HK-2 (cell line): ENCODE results near the gene DUOX1.

ENCODE experiments used
- DNase-seq: peaks from one replicate; pipeline ENCODE4 v3.0.0-alpha.2; 2018; ENCODE audit not compliant: unreplicated experiment

DUOX1 gene

DNA sequence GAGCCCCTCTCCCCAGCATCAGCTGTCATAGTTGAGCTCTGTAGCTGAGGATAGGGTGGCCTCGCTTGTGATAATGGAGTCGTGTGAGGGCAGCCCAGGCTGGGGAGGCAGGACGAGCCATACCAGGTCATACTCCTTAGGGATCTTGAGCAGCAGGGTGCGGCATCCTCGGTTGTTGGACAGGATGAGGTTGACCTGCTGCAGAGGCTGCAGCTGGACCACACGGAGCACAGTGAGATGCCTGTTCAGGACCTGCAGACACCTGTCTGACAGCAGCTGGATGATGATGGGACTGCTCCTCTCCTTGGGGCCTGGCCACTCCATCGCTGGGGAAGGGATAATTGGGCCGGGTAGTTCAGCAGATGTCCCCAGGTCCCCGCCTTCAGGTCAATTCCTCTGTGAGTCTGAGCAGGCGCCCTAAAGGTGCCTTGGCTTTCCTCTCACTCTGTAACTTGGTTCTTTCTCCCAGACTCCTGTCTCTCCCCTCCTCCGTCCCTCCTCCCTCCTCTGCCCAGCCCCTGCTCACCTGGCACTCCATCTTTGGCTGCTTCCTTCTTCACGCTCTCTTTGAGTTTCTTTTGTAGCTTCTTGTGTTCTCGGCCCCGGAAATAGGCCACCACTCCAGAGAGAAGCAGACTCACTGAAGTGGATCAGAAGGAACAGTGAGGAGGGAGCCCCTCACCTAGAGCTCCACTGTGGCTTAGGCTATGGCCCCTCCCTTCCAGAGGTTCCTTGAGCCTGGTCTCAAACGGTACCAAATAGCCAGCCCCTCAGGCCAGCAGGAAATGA is 23.6 kb upstream of the DUOX1 start:
- DNase-seq: no peak

DNA sequence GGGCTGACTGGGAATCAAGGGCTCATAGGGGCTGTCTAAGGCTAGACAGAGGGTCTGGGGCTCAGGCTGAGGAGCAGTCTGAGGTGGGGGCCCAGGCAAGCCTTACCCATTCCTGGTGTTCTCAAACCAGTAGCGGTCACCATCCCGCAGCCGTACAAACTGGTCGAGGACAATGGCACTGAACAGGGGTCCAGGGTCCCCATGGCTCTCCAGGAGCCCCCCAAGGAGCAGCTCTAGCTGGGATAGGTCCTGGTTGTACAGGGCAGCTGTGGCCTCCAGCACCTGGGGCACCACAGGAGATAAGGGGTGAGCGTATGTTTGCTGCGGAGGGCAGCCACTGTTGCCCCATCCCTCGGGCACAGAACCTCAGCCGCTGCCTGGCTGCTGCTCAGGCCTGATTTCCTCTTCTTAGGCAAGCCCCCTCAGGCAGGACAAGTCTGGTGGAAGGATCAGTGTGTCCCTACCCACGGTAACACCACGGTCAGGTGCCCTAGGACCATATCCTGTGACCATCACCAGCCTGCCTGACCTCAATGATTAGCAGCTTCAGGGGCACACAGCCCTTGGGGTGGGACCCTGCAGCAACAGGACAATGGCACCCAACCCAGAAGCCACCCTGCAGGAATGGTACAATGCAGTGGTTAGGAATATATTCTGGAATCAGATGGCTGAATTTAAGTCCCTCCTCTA is 21.7 kb upstream of the DUOX1 start:
- DNase-seq: no peak

DNA sequence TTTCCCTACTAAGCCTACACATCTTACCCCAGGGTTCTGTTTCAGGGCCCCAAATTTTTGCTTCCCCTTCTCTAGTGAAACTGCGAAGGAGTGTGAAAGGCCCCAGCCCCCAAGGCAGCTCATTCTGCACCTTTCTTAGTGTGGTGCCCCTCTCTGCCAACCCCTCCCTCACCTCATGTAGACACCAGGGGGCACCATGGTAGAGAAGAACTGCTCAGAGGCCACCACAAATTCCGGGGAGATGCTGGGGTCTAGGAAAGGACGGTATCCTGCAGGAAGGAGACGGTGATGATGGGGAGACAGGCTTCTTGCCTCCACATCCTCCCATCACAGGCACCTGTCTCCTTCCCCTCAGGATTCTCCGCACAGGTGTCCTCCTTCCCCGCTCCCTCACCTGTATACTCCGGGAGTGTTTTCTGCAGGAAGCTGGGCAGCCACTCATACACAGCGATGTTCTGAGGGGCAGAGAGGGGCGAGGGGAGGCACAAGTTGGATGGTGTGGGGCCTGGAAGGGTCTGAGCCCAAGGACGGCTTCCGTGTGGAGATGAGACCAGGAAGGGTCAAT is 19.5 kb upstream of the DUOX1 start:
- DNase-seq: no peak

DNA sequence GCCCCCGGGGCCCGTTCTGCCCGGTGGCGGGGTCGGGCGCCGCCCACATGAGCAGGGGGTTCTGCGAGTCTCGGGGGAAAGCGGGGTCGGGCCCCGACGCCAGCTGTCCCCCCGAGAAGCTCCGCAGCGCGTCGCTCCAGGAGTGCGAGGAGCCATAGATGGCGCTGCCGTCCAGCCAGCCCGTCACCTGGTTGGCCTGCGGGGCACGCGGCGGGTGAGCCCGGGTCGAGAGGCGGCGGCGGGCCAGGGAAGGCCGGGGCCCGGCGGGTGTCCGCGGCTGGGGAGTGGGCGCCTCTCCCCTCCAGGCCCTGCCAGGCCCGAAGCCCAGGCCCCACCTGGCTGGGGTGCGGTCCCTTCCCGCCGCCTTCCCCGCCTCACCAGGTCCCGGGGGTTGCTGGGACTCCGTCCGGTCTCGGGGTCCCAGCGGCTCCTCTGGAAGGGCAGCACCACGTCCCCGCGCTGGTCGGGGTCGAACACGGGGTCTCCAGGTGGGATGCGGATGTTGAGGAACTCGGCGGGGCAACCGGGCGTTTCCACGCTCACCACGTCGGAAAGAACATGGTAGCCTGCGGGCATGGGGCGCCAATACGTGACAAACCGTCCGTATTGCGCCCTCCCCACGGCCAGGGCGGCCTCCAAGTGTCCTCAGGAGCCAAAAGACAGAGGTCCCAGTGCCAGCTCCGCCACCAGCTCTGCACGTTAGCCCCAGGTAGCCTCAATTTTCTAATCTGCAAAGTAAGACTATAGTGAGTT is 18.2 kb upstream of the DUOX1 start:
- no peak for DNase-seq

DNA sequence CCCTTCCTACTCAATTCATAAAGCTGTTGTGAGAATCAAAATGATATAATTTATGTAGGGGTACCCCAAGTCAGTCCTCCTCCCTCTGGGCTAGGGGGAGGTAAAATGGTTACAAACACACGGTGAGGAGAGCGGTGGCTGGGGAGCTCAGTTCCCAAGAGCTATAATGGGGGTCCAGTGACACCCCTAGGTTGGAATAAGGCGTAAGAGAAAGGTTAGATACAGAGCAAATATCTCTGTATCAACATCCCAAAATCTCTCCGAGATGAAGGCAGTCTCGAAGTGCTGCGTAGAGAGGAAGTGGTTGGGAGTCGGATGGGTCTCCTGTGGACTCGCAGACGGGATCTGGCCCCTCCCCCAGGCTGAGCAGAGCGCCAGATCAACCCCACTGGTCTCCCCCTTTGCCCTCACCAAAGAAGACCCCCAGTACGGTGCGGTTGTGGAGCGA is 17.6 kb upstream of the DUOX1 start:
- DNase-seq: no peak

DNA sequence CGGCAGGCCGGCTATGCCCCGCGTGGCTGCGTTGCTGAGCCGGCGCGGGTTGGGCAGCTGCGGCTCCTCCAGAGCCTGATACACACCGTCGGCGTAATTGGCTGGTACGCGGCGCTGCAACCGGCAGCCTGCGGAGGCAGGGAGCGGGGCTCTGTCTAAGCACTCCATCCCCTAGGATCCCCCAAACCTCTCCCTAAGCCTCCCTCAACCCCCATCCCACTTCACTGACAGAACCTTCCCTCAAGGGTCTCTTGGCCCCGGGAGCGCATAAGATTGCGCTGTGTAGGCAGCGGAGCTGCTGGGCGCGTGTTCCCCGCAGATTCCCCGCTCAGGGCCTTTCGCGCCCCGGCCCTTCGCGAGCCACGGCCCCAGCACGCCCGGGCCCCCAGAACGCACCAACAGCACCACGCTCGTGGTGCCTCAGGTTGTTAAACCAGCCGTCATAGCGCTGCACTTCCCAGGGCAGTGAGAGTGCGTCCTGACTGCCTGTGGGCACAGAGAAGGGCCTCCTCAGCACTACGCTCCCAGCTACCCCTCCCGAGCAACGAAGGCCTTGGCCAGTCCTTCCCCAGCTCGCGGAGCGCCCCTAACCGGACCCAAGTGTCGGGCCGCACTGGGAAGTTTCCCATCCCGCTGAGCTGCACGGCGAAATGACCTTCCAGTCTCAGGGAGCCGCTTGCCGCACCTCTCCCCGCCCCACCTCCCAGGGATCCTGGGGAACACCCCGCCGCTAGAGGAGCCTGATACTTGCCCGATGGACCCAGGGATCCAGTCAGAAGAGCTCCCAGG is 17.0 kb upstream of the DUOX1 start:
- DNase-seq: no peak

DNA sequence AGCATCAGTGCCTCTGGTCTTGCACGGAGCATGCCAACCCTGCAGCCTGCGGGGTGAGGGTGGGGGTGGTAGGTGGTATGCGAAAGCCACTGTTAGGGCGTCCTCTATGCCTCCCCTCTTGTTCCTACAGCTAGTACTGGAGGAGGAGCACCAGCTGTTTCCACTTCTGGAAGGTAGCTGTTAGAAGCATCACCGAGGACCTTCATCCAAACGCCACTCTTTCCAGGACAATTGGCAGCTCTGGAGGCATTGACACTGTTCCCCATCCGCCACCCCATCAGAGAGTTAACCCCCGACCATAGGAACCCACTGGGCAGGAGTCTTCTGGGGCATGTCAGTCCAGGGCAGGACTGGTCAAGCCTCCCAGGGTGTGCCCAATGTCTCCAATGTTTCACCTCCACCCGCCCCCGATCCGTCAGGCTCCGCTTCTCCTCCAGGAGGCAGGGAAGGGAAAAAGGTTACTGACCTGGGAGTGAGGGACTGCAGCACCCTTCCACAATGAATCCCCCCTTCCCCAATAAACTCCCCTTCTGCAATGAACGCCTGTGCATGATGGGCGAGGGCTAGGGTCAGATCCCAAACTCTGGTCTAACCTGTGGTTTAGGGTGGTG is 16.3 kb upstream of the DUOX1 start:
- DNase-seq: no peak

DNA sequence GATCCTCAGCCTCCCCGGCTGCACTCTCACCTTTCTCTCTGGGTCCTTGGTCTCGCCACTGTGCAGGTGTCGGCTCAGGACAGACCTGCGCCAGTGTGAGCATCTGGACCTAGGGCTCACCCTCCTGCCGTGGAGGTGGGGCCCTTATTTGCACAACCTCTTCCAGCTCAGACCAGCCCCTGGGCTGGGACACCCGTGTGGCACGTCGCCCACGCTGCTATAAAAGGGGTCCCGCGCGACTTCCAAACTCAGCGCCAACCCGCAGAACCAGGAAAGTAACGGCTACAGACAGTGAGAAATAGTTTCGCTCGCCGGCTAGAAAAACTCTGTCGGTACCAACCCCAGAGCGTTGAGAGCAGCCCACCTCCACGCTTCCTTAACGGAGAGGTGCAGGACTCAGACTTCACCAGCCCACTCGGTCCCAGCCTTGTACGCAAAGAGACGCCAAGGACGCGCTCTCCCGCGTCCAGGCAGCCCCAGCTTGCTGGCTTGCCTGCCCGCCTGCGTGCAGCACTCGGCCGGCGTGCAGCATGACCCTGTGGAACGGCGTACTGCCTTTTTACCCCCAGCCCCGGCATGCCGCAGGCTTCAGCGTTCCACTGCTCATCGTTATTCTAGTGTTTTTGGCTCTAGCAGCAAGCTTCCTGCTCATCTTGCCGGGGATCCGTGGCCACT is 15.6 kb upstream of the DUOX1 start, which contains the start of the genes DUOX2 and DUOXA2:
TSS of gene DUOX2 (minus strand) at position 97 of the 675 bp plus-strand sequence. CDS start 761 bp downstream, outside the sequence.
TSS of gene DUOXA2 (plus strand) at position 251 of the 675 bp plus-strand sequence. CDS start at position 531, 280 bp downstream.
- no peak for DNase-seq

DNA sequence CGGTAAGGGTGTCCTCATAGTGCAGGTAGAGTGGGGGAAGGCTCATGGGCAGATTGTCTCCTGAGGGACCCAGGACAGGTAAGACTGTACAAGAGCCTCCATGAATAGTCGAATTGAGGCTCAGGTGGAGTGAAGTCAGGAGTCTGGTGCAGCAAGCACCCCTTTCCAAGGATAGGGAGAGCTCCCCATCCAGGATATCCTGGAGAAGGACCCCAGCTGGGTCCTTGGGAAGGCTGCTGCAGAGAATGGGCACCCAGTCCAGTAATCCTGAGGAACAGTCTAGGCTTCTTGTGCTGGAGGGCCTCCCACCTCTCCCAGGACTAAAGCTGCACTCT is 15.1 kb upstream of the DUOX1 start:
- DNase-seq: no peak

DNA sequence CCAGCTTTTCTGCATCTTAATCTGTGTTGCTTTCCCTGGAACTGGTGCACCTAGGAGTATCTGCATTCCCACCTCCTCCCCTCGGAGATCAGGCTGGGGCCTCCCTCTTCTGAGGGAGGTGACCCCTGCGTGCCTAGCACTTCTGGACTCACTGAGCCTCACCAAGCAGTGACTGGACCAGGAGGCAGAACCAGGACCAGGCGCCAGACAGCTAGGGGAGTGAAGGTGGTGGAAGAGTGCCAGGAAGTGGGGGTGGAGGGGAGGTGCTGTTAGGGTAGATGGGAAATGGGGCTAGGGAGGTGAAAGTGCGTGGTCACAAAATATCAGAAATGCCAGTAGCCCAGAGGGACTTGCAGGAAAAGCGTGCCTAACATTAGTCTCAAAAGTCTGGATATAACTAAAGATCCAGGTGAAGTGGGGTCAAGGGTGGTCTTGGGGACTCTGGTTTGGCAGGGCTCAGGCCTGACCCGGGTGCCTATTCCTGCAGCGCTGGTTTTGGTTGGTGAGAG is 14.4 kb upstream of the DUOX1 start:
- no peak for DNase-seq

DNA sequence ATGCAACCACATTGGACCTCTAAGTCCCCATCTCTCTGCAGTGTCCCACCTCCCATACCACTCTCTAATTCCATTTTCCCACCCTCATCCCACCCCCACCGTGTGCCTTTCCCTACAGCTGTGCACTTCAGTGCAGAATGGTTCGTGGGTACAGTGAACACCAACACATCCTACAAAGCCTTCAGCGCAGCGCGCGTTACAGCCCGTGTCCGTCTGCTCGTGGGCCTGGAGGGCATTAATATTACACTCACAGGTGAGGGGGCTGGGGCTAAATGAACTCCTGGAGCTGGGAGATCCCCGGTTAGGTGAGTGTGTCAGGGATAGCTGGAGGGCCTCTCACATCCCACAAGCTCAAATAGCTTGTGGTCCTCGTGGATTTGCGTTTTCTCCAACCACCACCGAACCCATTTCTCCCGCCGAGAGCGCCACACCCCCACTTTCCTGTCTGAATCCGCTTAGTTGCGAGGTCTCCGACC is 13.8 kb upstream of the DUOX1 start:
- DNase-seq: no peak

DNA sequence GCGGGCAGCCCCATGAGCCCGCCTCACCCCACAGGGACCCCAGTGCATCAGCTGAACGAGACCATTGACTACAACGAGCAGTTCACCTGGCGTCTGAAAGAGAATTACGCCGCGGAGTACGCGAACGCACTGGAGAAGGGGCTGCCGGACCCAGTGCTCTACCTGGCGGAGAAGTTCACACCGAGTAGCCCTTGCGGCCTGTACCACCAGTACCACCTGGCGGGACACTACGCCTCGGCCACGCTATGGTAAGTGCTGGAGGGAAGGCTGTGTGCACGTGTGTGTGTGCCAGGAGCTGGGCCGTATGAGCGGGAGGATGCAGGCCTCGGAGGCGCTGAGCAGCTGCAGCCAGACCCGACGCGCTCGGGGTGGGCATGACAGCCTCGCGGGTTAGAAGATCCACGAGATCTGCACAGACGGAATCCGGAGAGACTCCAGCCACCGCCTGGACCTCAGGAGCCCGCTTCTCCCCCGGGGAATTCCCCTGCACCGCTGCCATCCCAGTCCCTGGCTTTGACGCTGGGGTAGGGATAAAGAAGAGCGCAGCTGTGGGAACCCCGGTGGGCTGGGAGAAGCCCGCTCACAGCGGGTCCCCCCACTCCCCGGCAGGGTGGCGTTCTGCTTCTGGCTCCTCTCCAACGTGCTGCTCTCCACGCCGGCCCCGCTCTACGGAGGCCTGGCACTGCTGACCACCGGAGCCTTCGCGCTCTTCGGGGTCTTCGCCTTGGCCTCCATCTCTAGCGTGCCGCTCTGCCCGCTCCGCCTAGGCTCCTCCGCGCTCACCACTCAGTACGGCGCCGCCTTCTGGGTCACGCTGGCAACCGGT is 13.1 kb upstream of the DUOX1 start:
- DNase-seq: no peak

DNA sequence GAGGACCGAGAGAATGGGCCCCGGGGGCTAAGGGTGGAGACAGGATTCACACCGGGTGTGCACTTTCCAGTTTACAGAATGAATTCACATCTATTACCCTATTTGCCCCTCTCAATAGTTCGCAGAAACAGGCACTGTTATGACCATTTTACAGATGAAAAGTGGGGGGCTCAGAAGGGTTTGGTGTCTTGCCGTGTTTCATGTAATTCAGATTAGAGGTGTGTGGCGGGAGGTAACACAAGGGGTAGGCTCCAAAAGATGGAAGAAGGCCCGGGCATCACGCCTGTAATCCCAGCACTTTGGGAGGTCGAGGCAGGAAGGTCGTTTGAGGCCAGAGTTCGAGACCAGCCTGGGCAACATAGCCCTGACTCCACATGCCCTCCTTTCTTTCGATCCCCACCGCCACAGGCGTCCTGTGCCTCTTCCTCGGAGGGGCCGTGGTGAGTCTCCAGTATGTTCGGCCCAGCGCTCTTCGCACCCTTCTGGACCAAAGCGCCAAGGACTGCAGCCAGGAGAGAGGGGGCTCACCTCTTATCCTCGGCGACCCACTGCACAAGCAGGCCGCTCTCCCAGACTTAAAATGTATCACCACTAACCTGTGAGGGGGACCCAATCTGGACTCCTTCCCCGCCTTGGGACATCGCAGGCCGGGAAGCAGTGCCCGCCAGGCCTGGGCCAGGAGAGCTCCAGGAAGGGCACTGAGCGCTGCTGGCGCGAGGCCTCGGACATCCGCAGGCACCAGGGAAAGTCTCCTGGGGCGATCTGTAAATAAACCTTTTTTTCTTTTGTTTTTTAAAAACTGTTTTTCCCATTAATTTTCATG is 12.3 kb upstream of the DUOX1 start:
- DNase-seq: no peak

DNA sequence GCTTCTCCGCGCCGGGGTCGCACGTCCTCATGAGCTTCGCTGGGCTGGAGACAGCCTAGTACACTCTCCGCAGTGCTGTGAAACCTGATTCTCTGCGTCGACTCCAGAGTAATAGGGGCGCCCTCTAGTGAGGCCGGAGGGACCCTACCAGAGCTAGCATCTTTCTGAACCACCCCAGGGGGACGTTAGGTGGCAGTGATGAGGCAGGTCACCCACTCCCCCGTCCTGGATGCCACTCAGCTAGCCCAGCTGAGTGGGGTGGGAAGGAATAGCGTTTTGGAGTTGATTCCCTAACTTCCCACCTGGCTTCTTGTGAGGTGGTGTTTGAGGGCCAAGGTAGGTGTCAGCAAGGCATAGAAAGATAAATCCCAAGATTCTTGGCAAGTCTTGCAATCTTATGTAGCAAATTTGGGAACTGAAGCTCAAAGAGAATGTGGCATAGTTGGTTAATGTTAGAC is 11.6 kb upstream of the DUOX1 start:
- peak; percentile 83 for DNase-seq

DNA sequence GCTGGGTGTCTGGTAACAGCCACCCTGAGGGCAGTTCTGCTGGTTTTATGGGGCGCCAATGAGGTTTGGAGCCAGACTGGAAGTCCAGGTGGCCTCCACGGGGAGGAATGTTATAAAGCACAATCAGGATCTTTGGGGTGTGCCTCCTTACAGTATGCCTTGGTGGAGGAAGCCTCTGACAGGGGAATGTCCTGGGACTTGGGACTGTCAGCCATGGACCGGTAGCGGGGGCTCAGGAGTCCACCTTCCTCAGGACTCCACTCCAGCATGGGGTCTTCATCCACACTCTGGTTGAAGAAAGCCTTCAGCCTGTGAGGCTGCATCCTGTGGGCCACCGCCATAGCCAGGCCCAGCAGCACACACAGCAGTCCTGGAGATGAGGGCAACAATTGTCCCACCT is 10.8 kb upstream of the DUOX1 start:
- no peak for DNase-seq

DNA sequence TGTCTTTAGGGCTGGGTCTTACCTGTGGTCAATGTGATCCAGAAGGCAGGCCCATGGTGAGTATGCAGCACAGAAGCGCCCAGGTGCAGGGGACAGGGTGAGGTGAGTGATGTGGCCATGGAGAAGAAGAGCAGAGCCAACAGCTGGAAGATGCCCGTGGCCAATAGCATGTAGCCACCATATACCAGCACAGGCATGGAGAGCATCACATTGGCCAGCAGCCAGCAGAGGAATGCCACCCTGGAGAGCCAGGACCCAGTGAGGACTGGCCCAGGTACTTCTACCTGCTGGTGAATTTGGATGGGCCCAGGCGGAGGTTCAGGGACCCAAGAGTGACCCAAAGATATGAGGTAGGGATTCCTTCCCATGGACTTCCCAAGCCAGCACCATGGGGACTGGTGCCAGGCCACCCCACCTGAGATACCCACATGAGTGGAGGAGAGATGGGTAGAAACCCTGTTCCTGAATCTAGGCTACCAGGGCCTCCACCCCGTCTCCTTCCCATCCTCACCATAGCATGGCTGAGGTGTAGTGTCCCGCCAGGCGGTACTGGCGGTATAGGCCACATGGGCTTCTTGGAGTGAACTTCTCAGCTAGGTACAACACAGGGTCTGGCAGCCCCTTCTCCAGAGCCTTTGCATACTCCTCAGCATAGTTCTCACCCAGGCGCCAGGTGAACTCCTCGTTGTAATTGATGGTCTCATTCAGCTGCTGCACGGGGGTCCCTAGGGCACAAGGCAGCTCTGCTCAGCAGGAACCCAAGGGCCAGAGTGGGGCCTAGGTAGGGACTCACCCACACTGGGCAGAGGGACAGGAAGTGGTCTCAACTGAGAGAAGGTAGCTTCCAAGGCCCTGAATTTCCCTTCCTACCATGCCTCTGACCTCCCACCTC is 9.5 kb upstream of the DUOX1 start:
- DNase-seq: no peak

DNA sequence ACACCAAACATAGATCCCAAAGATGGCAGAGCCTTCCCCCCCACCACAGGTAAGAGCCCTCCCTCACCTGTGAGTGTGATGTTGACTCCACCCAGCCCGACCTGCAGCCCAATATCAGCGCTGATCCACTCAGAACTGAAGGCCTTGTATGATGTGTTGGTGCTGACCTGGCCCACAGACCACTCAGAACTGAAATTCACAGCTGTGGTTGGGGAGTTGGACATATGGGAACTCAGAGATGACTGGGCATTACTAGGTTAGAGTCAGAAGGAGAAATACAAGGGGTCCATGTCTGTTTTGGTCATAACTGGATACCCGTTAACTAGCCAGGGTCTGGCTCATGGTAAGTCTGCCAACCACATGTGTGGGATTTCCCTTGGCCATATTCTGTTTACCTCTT is 8.8 kb upstream of the DUOX1 start:
- no peak for DNase-seq
